ENCODE data around the gene MCOLN2.
"Not testable (repeated sequence)": the region's sequence is repeated elsewhere in the genome, so short reads cannot be mapped to it uniquely, and the experiment has no call there.

MCOLN2 gene

GRCh38 chr1:84939761-84940160, 57.2 kb downstream of the MCOLN2 start:
- DNase-seq = no peak

GRCh38 chr1:84939151-84939550, 57.8 kb downstream of the MCOLN2 start:
- no peak for DNase-seq

GRCh38 chr1:84936116-84936810, 60.6 kb downstream of the MCOLN2 start:
- peak; percentile 62 for DNase-seq

GRCh38 chr1:84933011-84933611, 63.8 kb downstream of the MCOLN2 start:
- DNase-seq = no peak

GRCh38 chr1:84930831-84931230, 66.1 kb downstream of the MCOLN2 start:
- DNase-seq = no peak

- no peak for DNase-seq
Measured at GRCh38 chr1:84930329-84930728, 66.6 kb downstream of the MCOLN2 start.

- DNase-seq = no peak
Measured at GRCh38 chr1:84929581-84929980, 67.3 kb downstream of the MCOLN2 start.

GRCh38 chr1:84928979-84929378, 67.9 kb downstream of the MCOLN2 start:
- no peak for DNase-seq

- no peak for DNase-seq
Measured at GRCh38 chr1:84923317-84923716, 73.6 kb downstream of the MCOLN2 start.

- no peak for DNase-seq
Measured at GRCh38 chr1:84920159-84920558, 76.8 kb downstream of the MCOLN2 start.

- no peak for DNase-seq
Measured at GRCh38 chr1:84919461-84919970, 77.4 kb downstream of the MCOLN2 start.

- DNase-seq = no peak
Measured at GRCh38 chr1:84918726-84919336, 78.1 kb downstream of the MCOLN2 start.

GRCh38 chr1:84916897-84917296, 80.0 kb downstream of the MCOLN2 start:
- no peak for DNase-seq

GRCh38 chr1:84913555-84913892, 83.4 kb downstream of the MCOLN2 start:
- no peak for DNase-seq

GRCh38 chr1:84912726-84913554, 84.0 kb downstream of the MCOLN2 start:
- DNase-seq = no peak

GRCh38 chr1:84908746-84909464, 88.0 kb downstream of the MCOLN2 start:
- not testable (repeated sequence) for DNase-seq

GRCh38 chr1:84907095-84907827, 89.7 kb downstream of the MCOLN2 start:
- no peak for DNase-seq

- not testable (repeated sequence) for DNase-seq
Measured at GRCh38 chr1:84902727-84903126, 94.2 kb downstream of the MCOLN2 start.

- DNase-seq = no peak
Measured at GRCh38 chr1:84899969-84900368, 96.9 kb downstream of the MCOLN2 start.

- DNase-seq = no peak
Measured at GRCh38 chr1:84896279-84896678, 100.6 kb downstream of the MCOLN2 start.

- DNase-seq = no peak
Measured at GRCh38 chr1:84892705-84893618, 104.0 kb downstream of the MCOLN2 start, which contains the start of gene LPAR3. LPAR3 (minus strand) TSS chr1:84893206; CDS start chr1:84866120, 27,086 bp downstream.

Data from NCI-H146 (cell line).